Right forelimb (tissue), 1 donor: ENCODE data around the gene GLIS1.

Experiments
- DNase-seq: peaks from one replicate; pipeline ENCODE4 v3.0.0-alpha.2; 2018

The GLIS1 gene

DNA sequence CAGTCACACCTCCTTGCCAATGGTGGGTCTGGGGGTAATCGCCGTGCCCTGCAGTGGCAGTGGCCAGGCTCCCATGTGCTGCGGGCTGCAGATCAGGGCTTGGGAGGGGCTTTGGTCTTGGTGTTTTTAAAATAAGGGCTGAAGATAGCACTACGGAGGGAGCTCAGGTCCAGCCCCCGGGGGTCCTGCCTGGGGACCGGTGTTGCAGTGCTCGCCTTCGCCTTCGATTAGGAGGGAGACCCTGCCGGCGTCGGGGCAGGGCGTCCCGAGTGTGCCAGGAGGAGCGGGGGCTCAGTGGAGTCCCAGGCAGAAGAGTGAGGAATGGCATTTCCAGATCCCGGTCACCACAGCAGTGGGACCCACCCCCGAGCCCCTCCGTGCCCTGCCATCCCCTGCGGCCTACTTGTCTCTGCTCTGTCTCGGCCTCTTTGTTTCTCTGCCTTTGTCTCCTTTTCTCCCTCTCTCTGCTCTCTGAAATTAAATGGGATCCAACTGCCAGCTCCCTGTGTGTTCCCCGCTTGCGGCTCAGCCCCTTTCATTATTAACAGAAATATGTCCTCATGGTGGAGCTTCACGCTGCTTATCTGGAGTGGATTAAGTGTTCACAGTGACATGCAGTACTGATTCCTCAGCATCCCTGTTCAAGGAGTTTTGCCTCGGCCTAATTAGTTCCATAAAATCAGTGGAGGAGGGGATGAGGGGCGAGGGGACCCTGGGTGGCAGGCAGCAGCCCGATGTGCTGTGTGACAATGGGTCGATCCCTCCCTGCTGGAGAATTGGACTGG is 235.3 kb downstream of the GLIS1 start:
- no peak for DNase-seq

DNA sequence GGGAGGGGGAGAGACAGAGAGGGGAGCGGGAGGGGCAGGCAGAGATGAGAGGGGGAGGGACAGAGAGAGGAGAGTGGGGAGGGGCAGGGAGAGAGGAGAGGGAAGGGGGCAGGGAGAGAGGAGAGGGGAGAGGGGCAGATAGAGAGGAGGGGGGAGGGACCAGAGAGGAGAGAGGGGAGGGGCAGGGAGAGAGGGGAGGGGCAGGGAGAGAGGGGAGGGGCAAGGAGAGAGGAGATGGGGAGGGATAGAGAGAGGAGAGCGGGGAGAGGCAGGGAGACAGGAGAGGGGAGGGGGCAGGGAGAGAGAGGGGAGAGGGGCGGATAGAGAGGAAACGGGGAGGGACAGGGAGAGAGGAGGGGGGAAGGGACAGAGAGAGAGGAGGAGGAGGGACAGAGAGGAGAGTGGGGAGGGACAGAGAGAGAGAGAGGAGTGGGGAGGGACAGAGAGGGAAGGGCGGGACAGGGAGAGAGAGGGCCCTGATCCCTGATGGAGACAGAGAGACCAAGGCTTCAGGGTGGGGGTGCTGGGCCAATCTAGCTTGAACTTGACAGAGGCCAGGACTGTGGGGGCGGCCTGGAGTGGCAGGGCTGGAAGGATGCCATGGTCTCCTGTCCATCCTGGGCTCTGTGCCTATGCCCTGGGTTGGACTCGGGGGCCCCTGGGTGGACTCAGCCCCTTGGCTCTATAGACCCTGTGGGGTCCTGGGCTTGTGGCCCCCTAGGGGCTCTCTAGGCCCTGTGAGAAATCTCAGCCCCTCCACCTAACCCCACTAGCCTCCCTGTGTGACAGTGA is 236.1 kb downstream of the GLIS1 start:
- no peak for DNase-seq

DNA sequence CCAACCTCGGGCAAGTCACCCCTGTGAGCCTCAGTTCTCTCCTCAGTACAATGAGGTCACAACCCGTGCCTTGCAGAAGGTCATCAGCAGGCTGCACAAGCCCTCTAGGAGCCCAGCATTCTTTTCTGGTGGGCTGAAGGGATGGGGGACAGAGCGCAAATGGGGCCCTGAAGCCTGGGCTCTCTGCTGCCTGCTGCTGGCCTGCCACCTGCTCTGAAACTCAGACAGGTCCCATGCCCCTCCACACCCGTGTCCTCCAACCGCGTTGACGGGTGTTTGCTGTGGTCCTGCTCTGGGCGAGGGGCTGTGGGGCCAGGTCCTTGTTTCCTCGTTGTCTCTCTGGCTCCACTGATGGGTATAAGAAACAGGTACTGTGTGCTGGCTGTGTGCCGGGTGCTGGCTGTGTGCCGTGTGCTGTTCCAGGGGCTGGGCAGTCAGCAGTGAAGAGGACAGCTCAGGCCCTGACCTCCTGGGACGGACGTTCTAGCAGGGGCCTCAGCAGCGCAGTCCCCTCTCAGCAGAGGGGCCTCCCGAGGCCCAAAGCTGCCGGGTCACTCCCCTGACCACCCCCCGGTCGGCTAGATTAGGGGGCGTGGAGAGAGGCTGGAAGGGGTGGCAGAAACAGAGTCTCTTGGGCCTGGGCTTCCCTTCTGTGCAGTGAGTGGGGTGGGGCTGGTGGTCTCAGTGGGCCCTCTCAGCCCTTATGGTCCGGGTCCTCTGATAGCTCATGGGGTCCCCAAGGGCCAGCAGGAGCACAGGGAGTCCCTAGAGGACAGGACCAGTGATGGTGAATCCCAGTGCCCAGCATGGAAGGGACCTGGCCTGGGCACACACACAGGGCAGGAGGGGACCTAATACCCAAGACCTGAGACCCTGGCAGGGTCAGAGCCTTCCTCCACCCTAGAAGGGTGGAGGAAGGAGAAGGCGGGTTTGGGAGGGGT is 237.6 kb downstream of the GLIS1 start:
- DNase-seq = no peak

DNA sequence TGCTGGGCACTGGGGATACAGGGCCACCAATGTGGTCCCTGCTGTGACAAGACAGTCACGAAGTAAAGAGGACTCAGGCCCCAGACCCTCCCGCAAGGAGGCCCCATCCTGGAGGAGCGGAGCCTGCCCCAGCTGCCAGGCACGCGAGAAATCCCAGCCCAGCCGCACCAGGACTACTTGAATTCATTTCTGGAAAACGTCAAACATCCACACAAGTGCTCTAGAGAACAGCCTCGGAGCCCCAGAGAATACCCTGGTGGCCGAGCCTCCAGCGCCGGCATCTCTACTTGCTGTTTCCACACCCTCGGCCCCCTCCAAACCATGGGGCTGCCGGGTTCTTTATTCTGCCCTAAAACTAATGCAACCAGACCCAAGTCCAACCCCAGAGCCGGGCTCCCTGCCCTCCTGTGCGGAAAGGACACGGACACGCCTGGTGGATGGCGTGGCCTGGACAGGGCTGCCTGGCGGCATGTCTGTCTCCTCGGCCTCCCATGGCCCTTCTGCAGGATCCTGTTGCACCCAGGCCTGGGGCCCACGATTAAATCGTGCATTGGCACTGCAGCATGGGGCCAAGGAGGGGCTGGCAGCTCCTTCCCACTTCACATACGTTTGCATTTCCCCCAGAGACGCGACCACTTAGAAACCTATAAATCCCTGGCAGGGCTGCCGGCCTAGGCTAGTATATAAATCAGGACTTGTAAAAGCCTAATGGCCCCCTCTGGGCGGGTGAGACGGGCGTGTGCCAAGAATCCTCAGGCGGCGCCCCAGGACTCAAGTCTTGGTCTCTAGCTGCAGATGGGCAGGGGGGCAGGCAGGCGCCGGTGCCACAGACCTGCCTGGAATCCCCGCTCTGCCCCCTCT is 238.5 kb downstream of the GLIS1 start:
- DNase-seq = no peak

DNA sequence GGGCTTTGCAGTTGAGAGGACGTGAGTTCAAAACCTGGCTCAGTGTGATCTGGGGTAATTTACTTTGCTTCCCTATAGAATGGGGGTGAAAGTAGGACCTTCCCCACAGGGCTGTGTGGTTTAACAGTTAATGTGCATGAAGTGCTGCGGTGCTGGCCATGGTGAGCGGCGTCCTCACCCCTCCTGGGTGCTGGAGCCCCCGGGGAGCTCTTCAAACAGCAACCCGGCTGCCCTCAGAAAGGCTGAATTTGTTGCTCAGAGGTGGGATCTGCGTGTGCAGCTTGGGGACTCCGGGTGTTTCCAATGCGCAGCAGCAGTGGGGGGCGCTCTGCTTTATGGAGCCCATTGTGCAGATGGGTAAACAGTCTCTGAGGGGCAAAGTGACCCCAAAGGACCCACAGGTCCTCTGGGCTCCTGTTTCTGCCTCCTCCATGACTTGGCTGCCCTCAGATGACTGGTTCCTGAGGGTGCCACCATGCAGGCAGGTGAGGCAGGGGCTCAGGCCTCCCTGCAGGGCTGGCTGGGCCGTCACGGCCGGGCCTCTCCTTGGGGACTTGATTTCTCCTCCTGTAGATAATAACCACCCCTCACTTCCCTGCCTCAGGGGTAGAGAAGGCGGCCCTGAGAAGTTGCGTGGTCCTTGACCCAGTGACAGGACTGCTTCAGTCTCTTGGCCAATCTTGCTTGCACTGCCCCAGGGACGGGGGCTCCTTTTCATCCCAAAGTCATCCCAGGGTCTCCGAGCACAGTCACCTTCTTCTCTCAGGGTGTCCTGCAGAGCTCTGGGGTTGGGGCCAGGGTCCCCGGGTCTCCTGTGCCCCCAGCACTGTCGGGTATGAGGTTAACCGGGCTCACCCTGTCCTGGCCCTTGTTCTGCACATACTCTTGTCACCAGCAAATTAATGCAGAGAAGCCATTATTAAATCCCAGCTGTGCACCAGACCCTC is 239.4 kb downstream of the GLIS1 start:
- no peak for DNase-seq

DNA sequence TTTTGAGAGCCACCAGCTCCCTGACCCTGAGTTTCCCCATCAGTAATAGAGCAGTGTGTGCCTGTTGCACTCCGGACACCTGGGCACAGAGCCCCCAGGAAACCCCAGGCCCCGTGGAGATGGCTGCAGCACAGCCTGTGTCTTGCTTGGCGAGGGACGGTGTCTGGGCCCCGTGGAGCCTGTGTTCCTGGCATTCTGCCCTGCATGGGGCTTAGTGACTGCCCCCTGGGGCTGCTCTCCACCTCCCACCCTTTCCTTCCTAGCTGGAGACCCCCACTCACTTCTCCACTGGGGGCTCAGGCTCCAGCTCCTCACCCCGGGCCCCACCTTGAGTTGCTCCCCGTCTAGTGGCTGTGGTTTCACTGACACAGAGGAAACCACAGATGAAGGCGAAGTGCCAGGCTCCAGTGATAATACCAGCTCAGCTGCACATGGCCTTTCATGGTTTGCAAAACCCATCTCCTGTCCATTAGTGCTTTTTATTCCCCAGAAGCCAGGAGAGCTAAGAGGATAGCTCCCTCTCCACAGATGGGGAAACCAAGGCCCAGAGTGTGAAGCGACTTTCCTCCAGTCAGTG is 240.3 kb downstream of the GLIS1 start:
- DNase-seq = no peak

DNA sequence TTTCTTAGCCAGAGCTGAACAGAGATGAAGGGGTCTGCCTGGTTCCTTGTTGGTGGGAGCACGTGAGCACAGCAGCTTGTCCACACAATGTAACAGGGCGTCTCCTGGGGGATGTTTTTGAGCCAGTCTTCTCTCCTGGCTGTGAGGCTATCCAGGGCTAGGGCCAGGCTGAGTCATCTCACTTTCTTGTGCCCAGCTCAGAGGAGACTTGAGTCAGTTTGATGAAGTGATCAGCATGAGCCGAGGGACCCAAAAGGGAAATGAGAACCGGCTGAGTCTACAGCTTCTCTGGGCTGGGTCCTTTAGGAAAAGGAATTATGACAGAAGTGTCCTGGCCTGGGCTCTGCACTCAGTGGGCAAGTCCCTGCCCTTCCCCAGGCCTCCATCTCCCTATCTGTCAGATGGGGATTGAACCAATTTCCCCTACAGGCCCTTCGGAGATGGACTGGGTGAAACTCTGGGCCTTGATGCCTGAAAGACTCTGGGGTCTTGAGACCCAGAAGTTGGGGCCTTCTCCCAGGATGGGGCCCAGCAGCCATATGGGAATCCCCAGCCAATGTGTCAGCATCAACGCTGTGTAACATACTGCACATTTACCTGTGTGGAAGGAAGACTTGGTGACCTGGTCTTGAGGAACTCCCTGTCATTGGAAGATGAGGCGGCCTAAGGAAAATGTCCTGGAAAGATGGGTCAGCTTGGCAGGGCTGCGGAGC is 243.2 kb downstream of the GLIS1 start:
- DNase-seq = no peak

DNA sequence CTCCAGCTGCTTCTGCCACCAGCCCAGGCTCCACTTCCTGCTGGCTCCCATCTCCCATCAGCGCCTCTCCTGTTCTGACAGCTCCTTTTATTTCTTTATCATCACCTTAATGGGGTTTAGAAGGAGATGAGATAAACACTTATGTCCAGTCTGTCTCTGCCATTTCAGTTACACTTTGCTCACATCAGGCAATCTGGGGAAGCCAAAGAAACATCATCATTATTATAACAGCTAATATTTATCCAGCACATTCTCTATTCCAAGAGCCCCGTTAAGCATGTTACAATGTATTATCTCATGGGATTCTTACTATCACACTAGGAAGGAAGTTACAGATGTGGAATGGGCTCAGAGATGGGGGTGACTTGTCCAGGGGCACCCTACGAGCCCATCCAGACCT is 248.6 kb downstream of the GLIS1 start:
- no peak for DNase-seq

DNA sequence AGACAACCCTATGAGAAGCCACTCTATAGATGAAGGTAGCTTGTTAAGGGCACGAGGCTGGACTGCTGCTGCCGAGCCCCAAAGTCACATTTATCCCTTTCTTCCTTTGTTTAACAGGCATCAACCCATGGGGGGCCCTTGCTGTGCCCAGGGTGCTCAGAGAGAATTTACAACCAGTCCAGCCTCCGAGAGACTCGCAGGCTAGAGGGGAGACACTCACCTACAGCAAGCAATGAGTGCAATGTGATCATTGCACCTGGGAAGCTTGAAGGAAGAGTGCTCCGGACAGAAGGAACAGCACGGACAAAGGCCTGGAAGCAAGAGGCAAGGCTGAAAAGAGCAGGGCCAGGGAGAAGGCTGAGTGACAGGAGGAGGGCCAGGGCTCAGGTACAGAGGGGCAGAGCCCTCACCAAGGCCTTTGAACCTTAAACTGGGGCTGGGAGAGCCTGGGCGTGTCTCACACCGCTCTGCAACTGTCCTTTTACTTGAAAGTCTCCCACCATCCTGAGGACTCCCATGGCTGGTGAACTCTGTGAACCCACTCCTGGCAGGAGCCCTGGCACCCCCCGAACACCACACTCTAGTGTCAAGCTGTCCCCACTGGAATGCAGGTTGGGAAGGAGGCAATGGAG is 252.5 kb downstream of the GLIS1 start:
- DNase-seq = no peak

DNA sequence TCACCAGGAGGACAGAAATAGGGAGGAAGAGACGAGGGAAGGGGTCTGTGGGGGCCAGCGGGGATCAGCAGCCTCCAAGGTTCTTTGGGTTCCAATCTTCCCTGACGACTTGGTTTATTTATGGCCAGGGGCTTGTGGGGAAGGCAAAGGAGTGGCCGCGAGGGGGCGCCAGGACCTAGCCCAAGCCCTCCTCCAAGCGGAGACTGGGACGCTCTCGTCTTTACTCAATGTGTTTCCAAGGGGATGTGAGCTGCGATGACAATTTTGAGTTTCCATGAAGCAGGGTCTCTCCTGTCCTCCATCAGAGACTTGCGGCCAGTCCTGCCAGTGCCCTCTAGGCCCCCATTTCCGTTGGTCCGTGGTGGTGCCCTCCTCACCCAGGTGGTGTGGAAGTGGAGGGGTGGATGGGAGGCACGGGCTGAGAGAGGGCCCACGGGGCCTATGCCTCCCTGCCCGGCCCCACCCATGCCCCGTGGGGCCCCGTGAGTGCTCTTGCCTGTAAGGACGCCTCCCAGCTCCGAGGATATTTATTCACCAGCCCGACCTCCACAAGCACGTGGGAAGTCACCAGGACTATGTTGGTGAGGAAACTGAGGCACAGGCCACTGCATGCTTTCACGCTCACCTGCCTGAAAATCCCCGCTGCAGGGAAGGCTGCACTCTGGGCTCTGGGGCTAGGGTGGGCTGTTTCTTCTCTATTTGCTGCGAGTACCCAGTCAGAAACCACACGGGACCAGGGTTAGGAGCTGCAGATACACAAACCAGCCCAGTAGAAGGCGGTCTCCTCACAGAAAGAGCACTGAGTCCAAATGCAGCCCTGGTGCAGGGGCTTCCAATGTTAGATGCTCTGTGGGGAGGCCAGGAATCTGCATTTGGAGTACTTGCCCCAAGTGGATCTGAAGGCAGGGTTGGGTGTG is 253.2 kb downstream of the GLIS1 start:
- DNase-seq = peak; percentile 91

DNA sequence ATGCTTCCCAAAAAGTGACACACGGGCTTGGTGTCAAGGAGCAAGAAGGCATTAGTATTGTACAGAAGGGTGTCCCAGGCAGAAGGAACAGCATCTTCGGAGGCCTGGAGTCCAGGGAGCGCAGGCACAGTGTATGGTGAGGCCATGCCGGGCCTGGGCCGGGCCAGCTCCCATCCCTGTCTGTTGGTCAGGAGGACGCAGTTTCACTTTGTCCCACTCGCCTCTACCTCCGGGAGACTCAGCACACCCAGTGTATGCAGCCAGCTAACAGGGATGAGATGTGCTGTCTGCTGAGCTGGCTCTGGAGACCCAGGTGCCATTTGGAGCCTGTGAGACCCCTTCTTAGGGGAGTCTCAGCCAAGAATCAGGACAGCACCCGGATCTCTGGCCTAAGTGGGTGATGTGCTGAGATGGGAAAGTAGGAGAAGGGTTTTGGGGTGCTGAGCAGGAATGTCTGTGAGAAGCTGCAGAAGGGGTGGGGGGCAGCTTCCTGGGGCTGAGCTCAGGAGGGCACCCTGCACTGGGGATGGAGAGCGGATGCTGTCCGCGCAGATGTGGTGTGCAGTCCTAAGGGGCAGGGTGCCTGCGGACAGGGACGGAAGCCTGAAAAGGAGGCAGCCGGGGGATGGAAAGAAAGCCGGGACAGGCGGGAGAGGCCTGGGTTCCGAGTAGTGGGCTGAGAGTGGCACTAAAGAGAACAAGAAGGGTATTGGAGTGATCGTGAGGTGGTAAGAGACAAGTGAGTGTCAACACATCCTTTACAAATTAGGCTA is 254.1 kb downstream of the GLIS1 start:
- DNase-seq = no peak

DNA sequence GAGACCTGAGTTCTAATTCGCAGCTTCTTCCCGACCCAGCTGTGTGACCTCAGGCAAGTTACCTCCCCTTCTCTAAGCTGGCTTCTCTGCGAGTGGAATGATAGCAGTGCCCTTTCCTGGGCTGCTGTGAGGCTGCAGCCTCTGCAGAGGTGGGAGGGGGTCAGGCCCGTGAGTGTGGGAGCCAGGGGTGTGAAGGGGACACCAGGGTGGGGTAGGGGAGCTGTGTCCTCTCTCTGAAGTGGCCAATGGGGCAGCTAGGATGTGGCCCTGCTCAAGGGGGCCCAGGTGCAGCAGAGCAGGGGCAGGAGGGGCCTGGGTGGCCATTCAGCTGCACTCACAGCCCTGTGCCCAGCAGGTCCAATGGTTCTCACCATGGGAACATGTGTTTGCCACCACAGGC is 255.3 kb downstream of the GLIS1 start:
- DNase-seq = no peak

DNA sequence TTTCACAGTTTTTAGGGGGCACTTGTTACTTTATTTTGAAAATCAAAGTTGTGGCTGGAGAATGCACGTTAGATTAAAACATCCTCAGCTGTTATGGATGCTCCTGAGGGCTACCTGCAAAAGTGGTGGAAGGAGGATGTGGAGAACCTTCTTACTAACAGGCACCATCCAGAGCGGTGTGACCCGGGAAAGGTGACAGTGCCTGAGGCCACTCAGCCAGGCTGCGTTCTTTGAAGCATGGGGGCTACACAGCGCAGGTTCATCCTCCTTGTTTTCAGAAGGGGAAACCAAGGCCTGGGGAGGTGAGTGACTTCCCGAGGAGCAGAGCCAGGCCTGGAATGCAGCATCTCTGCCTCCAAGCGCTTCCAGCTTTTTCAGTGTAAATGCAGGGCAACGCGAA is 255.8 kb downstream of the GLIS1 start:
- DNase-seq = no peak

DNA sequence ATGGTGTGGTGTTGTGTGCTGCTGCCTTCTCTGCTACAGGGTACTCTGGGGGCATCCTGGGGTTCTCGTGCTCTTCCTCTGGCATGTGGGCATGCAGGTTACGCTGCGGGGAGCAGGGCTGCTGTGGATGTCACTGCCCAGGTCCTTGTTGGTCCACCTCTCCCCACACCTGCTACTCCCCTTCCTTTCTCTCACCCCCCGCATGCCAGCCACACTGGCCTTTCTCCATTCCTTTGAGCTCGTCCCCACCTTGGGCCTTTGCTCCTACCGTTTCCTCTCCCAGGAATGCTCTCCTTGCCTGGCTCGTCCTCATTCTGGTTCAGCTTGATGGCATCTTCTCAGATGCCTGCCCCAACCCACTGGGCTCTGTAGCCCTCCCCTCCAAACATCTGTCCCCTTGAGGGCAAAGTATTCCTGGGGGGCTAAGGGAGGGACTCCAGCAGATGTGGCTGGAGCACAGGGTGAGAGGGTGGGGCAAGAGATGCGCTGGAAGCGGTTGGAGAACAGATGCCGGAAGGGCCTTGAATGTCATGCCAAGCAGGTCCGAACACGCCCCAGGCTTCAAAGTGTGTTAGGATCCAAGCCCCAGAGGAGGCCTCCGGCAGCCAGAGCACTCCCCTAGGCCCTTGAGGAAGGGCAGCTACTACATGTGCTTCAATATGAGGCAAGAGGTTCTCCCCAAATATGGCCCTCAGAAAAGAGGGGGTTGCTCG is 256.4 kb downstream of the GLIS1 start:
- DNase-seq = no peak

DNA sequence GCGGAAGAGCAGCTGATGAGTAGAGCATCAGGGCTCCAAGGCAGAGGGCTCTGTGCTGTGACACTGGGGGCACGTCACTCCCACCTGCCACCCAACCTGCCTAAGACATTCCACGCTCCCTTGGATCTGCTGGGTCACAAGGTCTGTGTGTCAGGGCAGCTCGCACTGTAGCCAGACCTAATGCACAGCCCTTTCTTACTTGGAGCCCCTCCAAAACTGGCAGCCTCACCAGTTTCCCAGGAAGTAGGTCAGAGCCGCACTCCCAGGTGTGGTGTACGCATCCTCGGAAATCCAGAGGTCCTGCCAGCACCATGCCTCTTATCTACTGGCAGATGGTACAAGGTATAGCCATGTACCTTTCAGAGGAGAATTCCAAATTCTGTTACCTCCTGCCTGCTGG is 257.5 kb downstream of the GLIS1 start:
- no peak for DNase-seq

DNA sequence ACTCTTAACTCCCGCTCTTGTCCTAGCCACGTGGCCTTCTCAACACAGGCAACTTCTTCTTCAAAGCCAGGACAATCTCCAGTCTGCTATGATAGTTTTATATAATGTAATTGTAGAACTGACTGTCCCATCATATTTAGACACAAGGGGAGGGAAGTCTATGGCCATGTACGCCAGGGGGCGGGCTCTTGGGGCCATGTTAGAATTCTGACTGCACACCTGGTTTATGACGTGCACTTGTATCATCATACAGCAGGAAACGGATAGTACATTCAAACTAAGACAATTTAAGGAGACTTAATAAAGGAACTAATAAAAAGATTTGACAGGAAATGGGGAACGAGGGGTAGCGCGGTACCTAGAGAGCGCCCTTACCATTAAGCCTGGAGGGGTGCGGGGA is 258.3 kb downstream of the GLIS1 start:
- DNase-seq = no peak

DNA sequence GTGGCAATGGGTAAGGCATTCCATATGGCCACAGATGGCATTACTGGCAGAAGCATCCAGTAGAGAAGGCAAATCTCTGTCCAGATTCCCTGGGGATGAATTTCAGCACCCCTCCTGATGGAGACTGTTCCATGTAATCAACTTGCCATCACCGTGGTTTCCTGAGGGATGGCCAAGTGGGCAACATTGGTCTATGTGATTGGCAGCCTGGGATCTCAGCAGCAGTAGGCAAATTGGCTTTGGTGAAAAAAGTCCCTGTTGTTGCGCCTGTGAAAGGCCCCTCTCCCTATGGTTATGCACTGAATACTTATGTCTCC is 260.5 kb downstream of the GLIS1 start:
- no peak for DNase-seq
